Stomach (tissue), 9 donors: ENCODE measurements around the gene APOC3. TPM values are rescaled to one million over a fixed set of nuclear protein-coding genes. Genes with fewer than 3 reads are reported as not detected.

Experiments used
- DNase-seq, 2 donors: peaks; one replicate each; pipeline versions ENCODE4 v3.0.0 to v3.0.0-alpha.2; 2013 to 2019
- H3K27ac ChIP-seq, 5 donors: fragments of 200-600 bp in 4 of 5; sonication (generic) in 4 of 5; one replicate each; pipeline ENCODE4 v1.5.1; 2013 to 2019; ENCODE audit warnings: mild to moderate bottlenecking in 1 of 5, moderate library complexity in 1 of 5
- H3K27me3 ChIP-seq, 3 donors: fragments of 200-600 bp; sonication (generic); one replicate each; pipeline ENCODE4 v1.5.1; 2017 to 2019; ENCODE audit warnings: mixed run types in 1 of 3
- H3K36me3 ChIP-seq, 4 donors: fragments of 200-600 bp; sonication (generic); 1 replicate in 3 of 4; 2 replicates in 1 of 4; pipeline ENCODE4 v1.5.1; 2016 to 2019
- H3K4me1 ChIP-seq, 4 donors: fragments of 200-600 bp; sonication (generic); one replicate each; pipeline ENCODE4 v1.5.1; 2016 to 2019
- H3K4me3 ChIP-seq, 4 donors: fragments of 200-600 bp; sonication (generic) in 3 of 4; one replicate each; pipeline ENCODE4 v1.5.1; 2016 to 2019; ENCODE audit warnings: mild to moderate bottlenecking in 1 of 4
- H3K9me3 ChIP-seq, 4 donors: fragments of 200-600 bp; sonication (generic); one replicate each; pipeline ENCODE4 v1.5.1; 2016 to 2019
- EP300 ChIP-seq: sonication (generic); formaldehyde crosslinking; IDR thresholded peaks from one replicate; pipeline ENCODE4 v1.6.1; 2017; ENCODE audit warnings: antibody characterized with exemption
- POLR2A ChIP-seq, 4 donors: fragments of 450-650 bp; IDR thresholded peaks; one replicate each; pipeline ENCODE4 v1.6.1; 2016; ENCODE audit warnings: antibody characterized with exemption in 4 of 4, control low read depth in 2 of 4, mild to moderate bottlenecking in 1 of 4, moderate library complexity in 1 of 4
- POLR2AphosphoS5 ChIP-seq, 3 donors: sonication (generic); formaldehyde crosslinking; IDR thresholded peaks; one replicate each; pipeline ENCODE4 v1.6.1; 2016; ENCODE audit warnings: antibody characterized with exemption in 3 of 3
- WGBS, 5 donors: extraction: QIAGEN DNeasy Blood & Tissue Kit in 3 of 5; methylation state at CpG; one replicate each; pipeline versions ENCODE4 v1.1.5 to v1.1.7; 2013 to 2018; 5-methylcytosine and 5-hydroxymethylcytosine counted together
- intact Hi-C: fragments of 100-400 bp; cut with DNase I; formaldehyde crosslinking; loops from one replicate; pipeline ENCODE4 v1.15.1; 2023; ENCODE audit warnings: low total_unique reads
- polyA plus RNA-seq, 3 donors: library from polyadenylated mRNA; stranded (reverse); fragments of 200-250 nt; gene quantifications; one replicate each; pipeline ENCODE4 v1.2.3, GENCODE V29; 2013
- total RNA-seq, 5 donors: library from RNA; depleted of rRNA; stranded (reverse); fragments of >200 nt; gene quantifications; one replicate each; pipeline versions ENCODE4 v1.1.0 to v1.2.3, GENCODE V29; 2014 to 2016
- TF ChIP-seq, protein P1 (sequence below), 7 experiments: fragments of 450-650 bp in 4 of 7; fragments of 200-600 bp in 3 of 7; sonication (generic) in 3 of 7; IDR thresholded peaks; one replicate each; pipeline ENCODE4 v1.5.1; 2016 to 2019; ENCODE audit warnings: antibody characterized with exemption in 7 of 7, control low read depth in 2 of 7, mild to moderate bottlenecking in 1 of 7
- donor health status: healthy with polysubstance abuse.
- donor health status: Bipolar disorder and iron deficiency.
- donor health status: healthy.

Gene APOC3
- total and polyA plus RNA-seq, 8 donors, result 18.9 TPM; not detected in 7

DNA sequence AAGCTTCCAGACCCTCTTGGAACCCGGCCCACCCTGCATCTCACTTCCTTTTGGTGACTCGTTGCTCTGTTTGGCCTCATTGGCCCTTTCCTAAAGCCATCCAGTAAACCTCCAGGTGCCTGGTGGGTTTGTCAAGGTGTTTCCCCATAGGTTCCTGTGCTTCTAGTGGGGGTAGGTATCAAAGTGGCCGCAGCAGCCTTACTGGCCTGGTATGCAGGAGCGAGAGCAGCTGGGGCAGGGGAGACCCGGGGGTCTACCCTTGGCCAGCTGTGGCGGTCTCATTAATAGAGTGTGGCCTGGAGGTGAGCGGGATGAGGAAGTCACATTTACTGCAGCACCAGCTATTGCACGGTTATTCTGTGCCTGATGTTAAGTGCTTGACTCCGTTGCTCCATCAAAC is 10.7 kb upstream of the APOC3 start:
- WGBS, 5 donors, result 84 to 92% (median 88%) methylated on average over 9 of the region's 9 CpGs
- DNase-seq, result no peak
- TF ChIP-seq, protein P1, sequence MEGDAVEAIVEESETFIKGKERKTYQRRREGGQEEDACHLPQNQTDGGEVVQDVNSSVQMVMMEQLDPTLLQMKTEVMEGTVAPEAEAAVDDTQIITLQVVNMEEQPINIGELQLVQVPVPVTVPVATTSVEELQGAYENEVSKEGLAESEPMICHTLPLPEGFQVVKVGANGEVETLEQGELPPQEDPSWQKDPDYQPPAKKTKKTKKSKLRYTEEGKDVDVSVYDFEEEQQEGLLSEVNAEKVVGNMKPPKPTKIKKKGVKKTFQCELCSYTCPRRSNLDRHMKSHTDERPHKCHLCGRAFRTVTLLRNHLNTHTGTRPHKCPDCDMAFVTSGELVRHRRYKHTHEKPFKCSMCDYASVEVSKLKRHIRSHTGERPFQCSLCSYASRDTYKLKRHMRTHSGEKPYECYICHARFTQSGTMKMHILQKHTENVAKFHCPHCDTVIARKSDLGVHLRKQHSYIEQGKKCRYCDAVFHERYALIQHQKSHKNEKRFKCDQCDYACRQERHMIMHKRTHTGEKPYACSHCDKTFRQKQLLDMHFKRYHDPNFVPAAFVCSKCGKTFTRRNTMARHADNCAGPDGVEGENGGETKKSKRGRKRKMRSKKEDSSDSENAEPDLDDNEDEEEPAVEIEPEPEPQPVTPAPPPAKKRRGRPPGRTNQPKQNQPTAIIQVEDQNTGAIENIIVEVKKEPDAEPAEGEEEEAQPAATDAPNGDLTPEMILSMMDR (IDR thresholded peaks at IDR 0.05), result no peak
- TF ChIP-seq POLR2AphosphoS5 (IDR thresholded peaks at IDR 0.05), result no peak
- TF ChIP-seq EP300, result no peak
- TF ChIP-seq POLR2A (IDR thresholded peaks at IDR 0.05), result no peak
- intact Hi-C loops, result no loop called here
- no peaks in the 10 kb centered on the region for H3K27me3 ChIP-seq
- H3K4me3 ChIP-seq, result no peak overlapping the region
- no peak overlapping the region for H3K27ac ChIP-seq
- H3K4me1 ChIP-seq, result no peaks in the 10 kb centered on the region
- no peaks in the 10 kb centered on the region for H3K36me3 ChIP-seq
- no peaks in the 10 kb centered on the region for H3K9me3 ChIP-seq

DNA sequence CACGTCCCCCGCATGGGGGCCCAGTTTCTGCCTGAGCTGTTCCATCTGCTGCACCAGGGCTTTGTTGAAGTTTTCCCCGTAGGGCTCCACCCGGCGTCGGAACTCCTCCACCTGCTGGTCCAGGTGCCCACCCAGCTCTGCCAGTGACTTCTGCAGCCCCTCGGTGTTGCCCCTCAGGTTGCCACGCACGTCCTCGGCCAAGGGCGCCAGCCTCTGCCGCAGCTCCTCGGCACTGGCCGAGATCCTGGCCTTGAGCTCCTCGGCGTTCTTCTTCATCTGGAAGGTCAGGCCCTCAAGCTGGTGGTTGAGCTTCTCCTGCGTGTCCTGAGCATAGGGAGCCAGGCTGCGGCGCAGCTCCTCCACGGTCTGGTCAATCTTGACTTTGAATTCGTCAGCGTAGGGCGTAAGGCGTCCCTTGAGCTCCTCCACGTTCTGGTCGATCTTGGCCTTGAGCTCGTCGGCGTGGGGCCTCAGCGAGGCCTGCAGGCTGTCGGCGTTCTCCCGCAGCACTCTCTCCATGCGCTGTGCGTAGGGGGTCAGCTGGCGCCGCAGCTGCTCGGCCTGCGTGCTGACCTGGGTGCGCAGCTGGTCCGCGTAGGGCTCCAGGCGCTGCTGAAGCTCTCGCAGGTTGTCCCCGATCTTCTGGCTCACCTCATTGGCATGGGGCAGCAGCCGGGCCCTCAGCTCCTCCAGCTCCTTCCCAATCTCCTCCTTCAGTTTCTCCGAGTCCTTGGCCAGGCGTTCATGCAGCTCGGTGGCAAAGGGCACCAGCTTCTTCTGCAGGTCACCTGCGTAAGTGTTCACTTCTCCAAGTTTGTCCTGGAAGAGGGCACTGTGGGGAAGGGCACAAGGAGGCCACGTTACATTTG is 8.4 kb upstream of the APOC3 start:
- no peak overlapping the region for H3K27ac ChIP-seq
- WGBS, 5 donors, result 91 to 96% (median 95%) methylated on average over 23 to 51 of the region's 51 CpGs
- no peak for TF ChIP-seq EP300
- TF ChIP-seq POLR2AphosphoS5 (IDR thresholded peaks at IDR 0.05), result no peak
- no peak for TF ChIP-seq POLR2A (IDR thresholded peaks at IDR 0.05)
- TF ChIP-seq, protein P1 (IDR thresholded peaks at IDR 0.05), result no peak
- H3K9me3 ChIP-seq, result no peaks in the 10 kb centered on the region
- DNase-seq, result no peak
- H3K4me3 ChIP-seq, result no peak overlapping the region
- intact Hi-C loops, result no loop called here
- H3K4me1 ChIP-seq, result no peaks in the 10 kb centered on the region
- no peaks in the 10 kb centered on the region for H3K27me3 ChIP-seq
- H3K36me3 ChIP-seq, result no peaks in the 10 kb centered on the region

DNA sequence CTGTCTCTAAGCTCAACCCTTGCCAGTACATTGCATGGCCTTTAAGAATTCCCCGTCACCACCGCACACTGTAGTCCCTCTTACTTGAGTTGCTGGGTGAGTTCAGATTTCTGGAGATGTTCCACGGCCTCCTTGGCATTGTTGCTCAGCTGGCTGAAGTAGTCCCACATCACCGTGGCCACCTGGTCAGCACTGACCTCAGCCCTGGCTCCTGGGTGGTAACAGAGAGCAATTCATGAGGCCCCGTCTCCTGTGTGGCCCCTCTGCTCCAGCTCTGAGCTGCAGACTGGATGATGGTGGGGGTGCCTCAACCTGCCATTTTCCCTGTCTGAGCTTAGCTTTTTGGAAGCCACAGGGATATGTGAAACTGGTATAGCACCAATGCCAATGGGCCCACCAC is 7.1 kb upstream of the APOC3 start:
- Histone ChIP-seq H3K4me3 (no peak overlapping the region), H3K27me3 (no peaks in the 10 kb centered on the region), H3K9me3 (no peaks in the 10 kb centered on the region), H3K4me1 (no peaks in the 10 kb centered on the region), H3K27ac (no peak overlapping the region), H3K36me3 (no peaks in the 10 kb centered on the region)
- intact Hi-C loops, result no loop called here
- DNase-seq, result no peak
- TF ChIP-seq POLR2AphosphoS5 (IDR thresholded peaks at IDR 0.05) (no peak), EP300 (no peak), POLR2A (IDR thresholded peaks at IDR 0.05) (no peak)
- TF ChIP-seq, protein P1 (IDR thresholded peaks at IDR 0.05), result no peak
- WGBS, 5 donors, result 46 to 78% (median 71%) methylated on average over 4 to 5 of the region's 5 CpGs

DNA sequence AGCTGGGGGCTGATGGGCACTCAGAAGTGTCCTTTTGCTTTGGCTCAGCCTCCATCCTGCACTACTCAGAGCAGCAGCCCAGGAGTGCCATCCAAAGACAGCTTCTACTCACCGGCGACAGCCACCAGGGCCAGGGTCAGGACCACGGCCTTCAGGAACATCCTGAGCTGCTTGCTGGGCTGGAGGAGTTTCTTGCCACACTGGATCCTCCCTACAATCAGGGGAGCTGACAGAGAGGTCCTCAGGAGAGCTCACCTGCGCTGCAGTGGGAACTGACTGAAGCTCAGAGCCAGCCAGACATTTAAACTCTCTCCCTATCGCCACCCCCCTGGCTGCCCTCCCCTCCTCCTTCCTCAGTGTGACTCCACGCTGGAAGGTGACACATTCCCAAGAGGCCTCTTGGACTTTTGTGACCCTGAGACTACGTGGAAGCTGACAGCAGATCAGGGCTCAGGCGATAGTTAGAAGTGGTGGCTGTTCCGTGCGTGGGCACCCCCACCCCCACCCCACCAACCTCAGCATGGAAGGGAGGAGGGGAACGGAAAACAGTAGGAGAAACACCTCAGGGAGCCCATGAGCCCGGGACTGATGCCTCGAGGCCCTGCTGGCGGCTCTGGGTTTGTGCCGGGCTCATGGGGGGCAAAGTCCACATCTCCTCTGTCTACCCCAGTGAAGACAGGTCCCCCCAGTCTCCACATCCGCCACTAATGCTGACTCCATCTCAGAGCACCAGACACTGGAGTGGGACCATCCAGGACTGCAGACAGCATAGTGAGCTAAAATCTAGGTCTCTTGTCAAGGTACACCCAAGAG is 6.5 kb upstream of the APOC3 start, which contains the start of gene APOA4:
Gene APOA4, minus strand, starts transcription at position 274 of the 813 bp plus-strand sequence. Its CDS starts 113 bp downstream, at position 161.
- H3K4me3 ChIP-seq, result no peak within 1 kb of the TSS
- no peaks in the 10 kb centered on the region for H3K9me3 ChIP-seq
- 73 to 79% (median 76%) methylated on average over 13 to 16 of the region's 16 CpGs for WGBS, 5 donors
- no peak for DNase-seq
- intact Hi-C loops, result no loop called here
- H3K36me3 ChIP-seq, result no peaks in the 10 kb centered on the region
- TF ChIP-seq EP300, result no peak
- no peak for TF ChIP-seq POLR2AphosphoS5 (IDR thresholded peaks at IDR 0.05)
- TF ChIP-seq, protein P1 (IDR thresholded peaks at IDR 0.05), result no peak
- no peaks in the 10 kb centered on the region for H3K4me1 ChIP-seq
- no peaks in the 10 kb centered on the region for H3K27me3 ChIP-seq
- H3K27ac ChIP-seq, result no peak within 1 kb of the TSS
